ENCODE data around the gene ENG.

DNA sequence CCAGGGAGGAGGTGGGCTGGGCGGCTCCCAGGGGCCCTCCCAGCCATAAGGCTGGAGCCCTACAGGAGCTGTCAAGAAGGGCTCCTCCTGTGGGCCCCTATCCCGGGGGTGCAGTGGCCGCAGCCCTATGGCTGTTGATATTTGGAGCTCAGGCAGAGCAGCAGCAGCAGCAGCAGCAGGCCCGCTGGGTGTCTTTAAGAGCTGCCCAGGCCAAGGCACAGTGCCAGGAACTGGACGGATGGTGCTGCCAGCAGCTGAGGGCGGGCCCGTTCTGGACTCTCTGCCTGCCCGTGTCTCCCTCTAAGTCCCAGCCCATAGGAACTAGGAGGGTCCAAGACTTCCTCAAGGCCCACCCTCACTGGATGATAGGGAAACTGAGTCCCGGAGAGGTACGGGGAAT lies 19.4 kb upstream of the ENG start:
- TF ChIP-seq, protein P1, sequence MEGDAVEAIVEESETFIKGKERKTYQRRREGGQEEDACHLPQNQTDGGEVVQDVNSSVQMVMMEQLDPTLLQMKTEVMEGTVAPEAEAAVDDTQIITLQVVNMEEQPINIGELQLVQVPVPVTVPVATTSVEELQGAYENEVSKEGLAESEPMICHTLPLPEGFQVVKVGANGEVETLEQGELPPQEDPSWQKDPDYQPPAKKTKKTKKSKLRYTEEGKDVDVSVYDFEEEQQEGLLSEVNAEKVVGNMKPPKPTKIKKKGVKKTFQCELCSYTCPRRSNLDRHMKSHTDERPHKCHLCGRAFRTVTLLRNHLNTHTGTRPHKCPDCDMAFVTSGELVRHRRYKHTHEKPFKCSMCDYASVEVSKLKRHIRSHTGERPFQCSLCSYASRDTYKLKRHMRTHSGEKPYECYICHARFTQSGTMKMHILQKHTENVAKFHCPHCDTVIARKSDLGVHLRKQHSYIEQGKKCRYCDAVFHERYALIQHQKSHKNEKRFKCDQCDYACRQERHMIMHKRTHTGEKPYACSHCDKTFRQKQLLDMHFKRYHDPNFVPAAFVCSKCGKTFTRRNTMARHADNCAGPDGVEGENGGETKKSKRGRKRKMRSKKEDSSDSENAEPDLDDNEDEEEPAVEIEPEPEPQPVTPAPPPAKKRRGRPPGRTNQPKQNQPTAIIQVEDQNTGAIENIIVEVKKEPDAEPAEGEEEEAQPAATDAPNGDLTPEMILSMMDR (IDR thresholded peaks at IDR 0.05) = no peak
- no peak for TF ChIP-seq POLR2A (IDR thresholded peaks at IDR 0.05)

Measured in lower leg skin (tissue), 3 donors.